B cell (primary cell): Measurements from ENCODE around the gene IMMP2L. TPM values are rescaled to one million over a fixed set of nuclear protein-coding genes. Genes with fewer than 3 reads are reported as not detected.

Experiments
- ATAC-seq: fragments of 200-7000 bp; cut with Tn5 transposase; one replicate; pipeline ENCODE4 v1.10.0; 2021; ENCODE audit warnings: low read depth, mild to moderate bottlenecking, moderate number of reproducible peaks, moderate library complexity
- CTCF ChIA-PET: fragments of 350-600 bp; sonication (Branson Sonifier 250); formaldehyde crosslinking; loops from one replicate; lab custom pipeline; 2021; ENCODE audit warnings: antibody characterized with exemption, inconsistent platforms; lab: Charles Lee
- POLR2A ChIA-PET: fragments of 350-600 bp; sonication (Branson Sonifier 250); formaldehyde crosslinking; loops from one replicate; lab custom pipeline; 2021; ENCODE audit warnings: antibody characterized with exemption; lab: Charles Lee
- DNase-seq: peaks from one replicate; pipeline ENCODE4 v3.0.0; 2013
- H2AFZ ChIP-seq: 2 replicates; pipeline ENCODE4 v1.6.1; 2012; ENCODE audit warnings: mild to moderate bottlenecking, low read depth, low read length; ENCODE audit not compliant: insufficient read depth, poor library complexity, severe bottlenecking
- H3K27ac ChIP-seq, 2 donors: 1 replicate in 1 of 2; 2 replicates in 1 of 2; pipeline ENCODE4 v1.5.1; 2012 to 2013; ENCODE audit warnings: low read length in 2 of 2, mild to moderate bottlenecking in 2 of 2, moderate library complexity in 1 of 2
- H3K27me3 ChIP-seq, 4 experiments: fragments of 200-600 bp in 1 of 4; sonication (generic) in 1 of 4; replicated peaks in 1 of 4; 1 replicate in 2 of 4; 2 replicates in 2 of 4; pipeline versions ENCODE4 v1.6.1 to v1.7.0; 2013 to 2016; ENCODE audit warnings: low read length in 3 of 4, mild to moderate bottlenecking in 2 of 4, mixed read lengths in 1 of 4, moderate library complexity in 1 of 4; ENCODE audit not compliant: insufficient read depth in 4 of 4, control insufficient read depth in 3 of 4; ENCODE audit errors: control extremely low read depth in 1 of 4
- H3K36me3 ChIP-seq, 2 experiments: replicated peaks in 1 of 2; 1 replicate in 1 of 2; 2 replicates in 1 of 2; pipeline versions ENCODE4 v1.6.1 to v1.7.1; 2013; ENCODE audit warnings: low read length in 1 of 2; ENCODE audit not compliant: insufficient read depth in 2 of 2, control insufficient read depth in 1 of 2; ENCODE audit errors: control extremely low read depth in 1 of 2, extremely low read depth in 1 of 2
- H3K4me1 ChIP-seq, 2 donors: fragments of 200-600 bp in 1 of 2; sonication (generic) in 1 of 2; 1 replicate in 1 of 2; 2 replicates in 1 of 2; pipeline versions ENCODE4 v1.5.1 to v1.6.1; 2013 to 2017; ENCODE audit warnings: low read length in 2 of 2; ENCODE audit not compliant: control insufficient read depth in 2 of 2, insufficient read depth in 2 of 2
- H3K4me2 ChIP-seq: replicated peaks from 2 replicates; pipeline ENCODE3; 2012; ENCODE audit warnings: mild to moderate bottlenecking, low read depth, low read length; ENCODE audit not compliant: poor library complexity, severe bottlenecking
- H3K4me3 ChIP-seq, 5 experiments: fragments of 200-600 bp in 1 of 5; sonication (generic) in 1 of 5; 1 replicate in 3 of 5; 2 replicates in 2 of 5; pipeline versions ENCODE4 v1.5.1 to v1.7.0; 2011 to 2016; ENCODE audit warnings: low read length in 4 of 5, mild to moderate bottlenecking in 4 of 5, low read depth in 2 of 5, control low read depth in 1 of 5, moderate library complexity in 1 of 5; ENCODE audit not compliant: insufficient read depth in 1 of 5; ENCODE audit errors: control extremely low read depth in 1 of 5, extremely low read depth in 1 of 5
- H3K79me2 ChIP-seq: fragments of 200-600 bp; sonication (generic); one replicate; pipeline ENCODE4 v1.6.0; 2016; ENCODE audit warnings: low read length; ENCODE audit not compliant: control insufficient read depth, insufficient read depth
- H3K9ac ChIP-seq: fragments of 200-600 bp; sonication (generic); 2 replicates; pipeline ENCODE4 v1.6.1; 2017; ENCODE audit warnings: mild to moderate bottlenecking, low read length, moderate library complexity
- H3K9me3 ChIP-seq, 3 donors: one replicate each; pipeline versions ENCODE4 v1.6.1 to v1.7.1; 2013; ENCODE audit warnings: low read length in 2 of 3; ENCODE audit not compliant: control insufficient read depth in 2 of 3, insufficient read depth in 1 of 3; ENCODE audit errors: control extremely low read depth in 1 of 3
- H4K20me1 ChIP-seq: 2 replicates; pipeline ENCODE4 v1.6.0; 2012; ENCODE audit warnings: mild to moderate bottlenecking, low read length; ENCODE audit not compliant: insufficient read depth, control insufficient read depth, poor library complexity, severe bottlenecking
- H3K27ac Mint-ChIP-seq: one replicate; pipeline ENCODE4 v1.8.0; 2021; ENCODE audit warnings: mixed read lengths
- H3K27me3 Mint-ChIP-seq: one replicate; pipeline ENCODE4 v1.8.0; 2021; ENCODE audit warnings: mixed read lengths
- H3K4me1 Mint-ChIP-seq: one replicate; pipeline ENCODE4 v1.8.0; 2021; ENCODE audit warnings: mixed read lengths
- H3K4me3 Mint-ChIP-seq: one replicate; pipeline ENCODE4 v1.8.0; 2021; ENCODE audit warnings: mixed read lengths
- H3K9me3 Mint-ChIP-seq: one replicate; pipeline ENCODE4 v1.8.0; 2022; ENCODE audit warnings: mixed read lengths; ENCODE audit not compliant: insufficient read depth
- EZH2 ChIP-seq: IDR thresholded peaks from 2 replicates; pipeline ENCODE4 v1.6.1; 2012; ENCODE audit warnings: borderline replicate concordance, low read depth, mild to moderate bottlenecking, moderate library complexity, low read length; ENCODE audit not compliant: insufficient read depth, poor library complexity, severe bottlenecking
- WGBS: methylation state at CpG from one replicate; pipeline ENCODE4 v1.1.5; 2013; ENCODE audit warnings: missing lambda C conversion rate; ENCODE audit not compliant: insufficient coverage; 5-methylcytosine and 5-hydroxymethylcytosine counted together
- intact Hi-C: fragments of 100-400 bp; cut with micrococcal nuclease; formaldehyde crosslinking; loops from one replicate; pipeline ENCODE4 v1.10.0; 2022
- polyA plus RNA-seq: library from polyadenylated mRNA; depleted of rRNA; stranded (reverse); fragments of >200 nt; gene quantifications from 2 replicates; pipeline ENCODE4 v1.2.3, GENCODE V29; 2012
- total RNA-seq, 2 donors: library from RNA; stranded (reverse); fragments of 120-200 nt in 1 of 2; gene quantifications; 1 replicate in 1 of 2; 2 replicates in 1 of 2; pipeline versions ENCODE4 v1.2.3 to v1.2.4, GENCODE V29; 2013 to 2022
- TF ChIP-seq, protein P1 (sequence below): fragments of 200-600 bp; IDR thresholded peaks from one replicate; pipeline ENCODE4 v1.8.0; 2022; ENCODE audit warnings: antibody characterized with exemption, mild to moderate bottlenecking

Gene IMMP2L
- total and polyA plus RNA-seq, 2 donors (not counting 1 experiment from before 2014, with no cell fraction given) = 3.8 to 34.2 TPM

DNA sequence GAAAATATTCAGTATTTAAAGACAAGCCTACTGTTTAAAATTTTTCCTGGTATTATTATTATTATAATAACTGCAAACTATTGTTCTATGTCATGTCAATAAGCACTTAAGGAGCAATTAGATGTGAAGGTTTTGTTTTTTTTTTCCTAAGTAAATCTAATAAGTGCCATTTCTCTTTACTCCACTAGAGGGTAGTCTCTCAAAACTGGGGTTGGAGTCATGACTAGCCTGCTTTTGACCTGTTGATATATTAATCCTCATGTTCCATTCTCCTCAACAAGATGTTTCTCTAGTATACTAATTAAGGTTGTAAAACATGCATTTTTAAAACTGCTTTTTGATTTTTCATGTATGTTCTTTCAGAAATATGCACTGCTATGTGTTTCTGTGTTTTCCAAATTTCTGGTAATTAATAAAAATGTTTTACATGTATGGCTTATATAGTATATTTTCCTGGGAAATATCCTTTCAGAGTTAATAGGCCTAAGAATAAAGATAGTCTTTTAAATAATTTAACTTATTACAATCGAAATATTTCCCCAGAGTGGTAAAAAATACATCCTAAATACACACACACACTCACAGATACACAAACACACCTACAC is 472.4 kb downstream of the IMMP2L start:
- Mint-ChIP-seq H3K4me3 (no peak overlapping the region), H3K27me3 (no peaks in the 10 kb centered on the region), H3K27ac (no peak overlapping the region), H3K9me3 (peaks cover 2% of the 10 kb centered on the region), H3K4me1 (peaks cover 6% of the 10 kb centered on the region)
- no peak for TF ChIP-seq EZH2
- TF ChIP-seq, protein P1, sequence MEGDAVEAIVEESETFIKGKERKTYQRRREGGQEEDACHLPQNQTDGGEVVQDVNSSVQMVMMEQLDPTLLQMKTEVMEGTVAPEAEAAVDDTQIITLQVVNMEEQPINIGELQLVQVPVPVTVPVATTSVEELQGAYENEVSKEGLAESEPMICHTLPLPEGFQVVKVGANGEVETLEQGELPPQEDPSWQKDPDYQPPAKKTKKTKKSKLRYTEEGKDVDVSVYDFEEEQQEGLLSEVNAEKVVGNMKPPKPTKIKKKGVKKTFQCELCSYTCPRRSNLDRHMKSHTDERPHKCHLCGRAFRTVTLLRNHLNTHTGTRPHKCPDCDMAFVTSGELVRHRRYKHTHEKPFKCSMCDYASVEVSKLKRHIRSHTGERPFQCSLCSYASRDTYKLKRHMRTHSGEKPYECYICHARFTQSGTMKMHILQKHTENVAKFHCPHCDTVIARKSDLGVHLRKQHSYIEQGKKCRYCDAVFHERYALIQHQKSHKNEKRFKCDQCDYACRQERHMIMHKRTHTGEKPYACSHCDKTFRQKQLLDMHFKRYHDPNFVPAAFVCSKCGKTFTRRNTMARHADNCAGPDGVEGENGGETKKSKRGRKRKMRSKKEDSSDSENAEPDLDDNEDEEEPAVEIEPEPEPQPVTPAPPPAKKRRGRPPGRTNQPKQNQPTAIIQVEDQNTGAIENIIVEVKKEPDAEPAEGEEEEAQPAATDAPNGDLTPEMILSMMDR = peak; percentile 84
- no CpG with 5 or more reads among the region's 1 CpG for WGBS
- intact Hi-C loops = loop anchor here (1.0 to 10.0 kb wide), 4 partner anchors 47 to 1245 kb away; partner anchors contain the start of gene IMMP2L
- Histone ChIP-seq H2AFZ (no peak overlapping the region), H3K36me3 (no peaks in the 10 kb centered on the region), H3K4me2 (no peak overlapping the region), H3K4me3 (no peak overlapping the region), H3K9ac (no peak overlapping the region), H3K79me2 (no peaks in the 10 kb centered on the region), H3K4me1 (no peaks in the 10 kb centered on the region), H4K20me1 (no peaks in the 10 kb centered on the region), H3K27ac (no peak overlapping the region), H3K27me3 (no peaks in the 10 kb centered on the region), H3K9me3 (no peaks in the 10 kb centered on the region)
- CTCF ChIA-PET = interaction anchor here (0.7 to 0.9 kb wide), 2 partner anchors 21 to 34 kb away, joined by 3 read pairs; no protein-coding TSS in a partner anchor
- peak; percentile 53 for ATAC-seq
- POLR2A ChIA-PET = no interaction called here
- peak; percentile 55 for DNase-seq

DNA sequence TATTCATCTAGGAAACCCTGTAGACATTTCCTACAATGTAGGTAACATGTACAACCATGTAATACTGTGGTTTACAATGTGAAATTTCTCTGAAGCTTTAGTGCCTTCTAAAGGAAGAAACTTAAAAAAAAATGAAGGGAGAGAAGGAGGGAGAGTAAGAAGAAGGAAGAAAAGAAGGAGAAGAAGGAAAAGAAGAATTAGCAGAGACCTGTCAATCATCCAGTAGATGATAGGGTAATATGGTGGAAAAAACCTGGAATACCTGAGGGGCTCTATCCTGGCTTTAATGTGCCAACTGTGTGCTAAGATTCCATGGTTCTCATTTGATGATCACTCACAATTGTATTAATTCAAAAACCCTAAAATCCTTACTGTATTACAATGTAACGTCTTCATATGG is 474.0 kb downstream of the IMMP2L start:
- no peak overlapping the region for H3K4me3 Mint-ChIP-seq
- Histone ChIP-seq H2AFZ (no peak overlapping the region), H3K9me3 (no peaks in the 10 kb centered on the region), H3K9ac (no peak overlapping the region), H3K4me2 (no peak overlapping the region), H3K27me3 (no peaks in the 10 kb centered on the region), H3K4me3 (no peak overlapping the region), H3K27ac (no peak overlapping the region), H3K4me1 (peaks cover 11 to 14% of the 10 kb centered on the region in 2 donors), H4K20me1 (no peaks in the 10 kb centered on the region), H3K79me2 (no peaks in the 10 kb centered on the region), H3K36me3 (no peaks in the 10 kb centered on the region)
- intact Hi-C loops = loop anchor here (5.0 to 10.0 kb wide), 2 partner anchors 49 to 476 kb away; partner anchors contain the start of gene IMMP2L
- H3K4me1 Mint-ChIP-seq = peaks cover 20% of the 10 kb centered on the region
- TF ChIP-seq, protein P1 = no peak
- TF ChIP-seq EZH2 = no peak
- POLR2A ChIA-PET = no interaction called here
- DNase-seq = no peak
- no CpG with 5 or more reads among the region's 1 CpG for WGBS
- H3K27me3 Mint-ChIP-seq = no peaks in the 10 kb centered on the region
- no peak overlapping the region for H3K27ac Mint-ChIP-seq
- CTCF ChIA-PET = interaction anchor here (3.1 kb wide), 1 partner anchor 11 kb away, joined by 7 read pairs; no protein-coding TSS in a partner anchor
- peaks cover 2% of the 10 kb centered on the region for H3K9me3 Mint-ChIP-seq
- ATAC-seq = no peak
